EL (cell line): ENCODE results near the gene EPHB4.
A peak's percentile ranks its signal among the peaks of the same experiment; 100 is the strongest.
"Not testable (repeated sequence)": the region's sequence is repeated elsewhere in the genome, so short reads cannot be mapped to it uniquely, and the experiment has no call there.

Experiments
- DNase-seq: peaks from one replicate; pipeline ENCODE4 v3.0.0-alpha.2; 2016

The EPHB4 gene

DNA sequence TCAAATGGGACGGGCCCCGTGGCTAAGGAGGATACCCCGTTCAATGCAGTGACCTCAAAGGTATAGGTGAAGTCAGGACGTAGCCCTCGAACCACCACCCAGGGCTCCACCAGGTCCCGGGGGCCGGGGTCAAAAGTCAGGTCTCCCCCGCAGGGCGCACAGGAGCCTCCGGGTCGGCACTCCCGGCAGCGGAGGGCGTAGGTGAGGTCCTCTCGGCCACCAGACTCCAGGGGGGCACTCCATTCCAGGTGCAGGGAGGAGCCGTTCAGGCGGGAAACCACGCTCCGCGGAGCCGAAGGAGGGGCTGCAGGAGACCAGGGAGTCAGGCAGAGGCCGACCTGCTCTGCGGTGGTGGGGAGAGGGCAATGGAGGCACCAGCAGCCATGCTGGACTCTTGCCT, 7.7 kb downstream of the EPHB4 start:
- no peak for DNase-seq

DNA sequence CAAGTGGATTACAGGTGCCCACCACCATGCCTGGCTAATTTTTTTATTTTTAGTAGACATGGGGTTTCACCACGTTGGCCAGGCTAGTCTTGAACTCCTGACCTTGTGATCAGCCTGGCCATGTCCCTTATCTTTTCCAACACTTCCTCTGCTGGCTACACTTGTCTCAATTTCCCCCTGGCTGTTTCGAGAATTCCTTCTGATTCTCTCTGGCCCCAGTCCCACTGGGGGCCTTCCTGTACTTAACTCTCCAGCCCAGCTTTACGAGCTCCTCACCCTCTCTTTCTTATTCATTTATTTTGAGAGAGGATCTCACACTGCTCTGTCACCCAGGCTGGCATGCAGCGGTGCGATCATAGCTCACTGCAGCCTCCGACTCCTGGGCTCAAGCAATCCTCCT, 8.5 kb downstream of the EPHB4 start:
- DNase-seq: no peak

DNA sequence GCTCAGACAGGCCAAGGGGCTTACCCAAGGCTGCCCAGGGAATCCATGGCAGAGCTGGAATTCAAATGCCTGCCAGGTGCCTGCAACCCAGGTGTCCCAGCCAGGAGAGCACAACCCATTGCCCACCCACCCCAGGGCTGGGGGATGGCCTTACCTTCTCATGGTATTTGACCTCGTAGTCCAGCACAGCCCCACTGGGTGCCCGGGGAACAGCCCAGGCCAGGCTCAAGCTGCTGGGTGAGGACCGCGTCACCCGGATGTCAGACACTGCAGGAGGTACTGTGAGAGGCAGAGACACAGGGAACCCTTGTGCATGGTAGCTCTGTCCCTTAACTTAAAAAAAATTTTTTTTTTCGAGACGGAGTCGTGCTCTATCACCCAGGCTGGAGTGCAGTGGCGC, 9.0 kb downstream of the EPHB4 start:
- DNase-seq: no peak

DNA sequence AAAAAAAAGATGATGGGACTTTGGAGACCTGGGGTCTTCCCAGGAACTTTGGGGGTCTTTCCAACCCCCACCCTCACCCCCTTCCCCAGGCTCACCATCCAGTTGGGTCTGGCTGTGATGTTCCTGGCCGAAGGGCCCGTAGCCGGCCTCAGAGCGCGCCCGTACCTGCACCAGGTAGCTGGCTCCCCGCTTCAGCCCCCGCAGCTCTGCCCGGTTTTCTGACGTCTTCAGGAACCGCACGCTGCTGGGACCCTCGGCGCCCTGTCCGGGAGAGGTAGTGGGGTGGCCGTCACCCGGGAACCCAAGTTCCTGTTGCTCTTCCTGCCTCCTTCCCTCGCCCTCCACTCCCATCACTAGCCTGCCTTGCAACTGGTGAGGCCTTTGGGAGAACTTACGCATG, 10.2 kb downstream of the EPHB4 start:
- DNase-seq: no peak

DNA sequence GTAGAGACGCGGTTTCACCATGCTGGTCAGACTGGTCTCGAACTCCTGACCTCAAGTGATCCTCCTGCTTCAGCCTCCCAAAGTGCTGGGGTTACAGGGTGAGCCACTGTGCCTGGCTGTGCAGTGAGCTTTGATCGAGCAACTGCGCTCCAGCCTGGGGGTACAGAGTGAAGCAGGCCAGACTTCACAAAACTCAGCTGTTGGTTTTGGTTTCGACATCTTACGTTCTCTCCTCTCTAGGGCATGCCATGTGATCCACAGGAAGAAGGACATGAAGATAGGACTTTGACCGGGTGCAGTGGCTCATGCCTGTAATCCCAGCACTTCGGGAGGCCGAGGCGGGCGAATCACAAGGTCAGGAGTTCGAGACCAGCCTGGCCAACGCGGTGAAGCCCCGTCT, 10.8 kb downstream of the EPHB4 start:
- not testable (repeated sequence) for DNase-seq

DNA sequence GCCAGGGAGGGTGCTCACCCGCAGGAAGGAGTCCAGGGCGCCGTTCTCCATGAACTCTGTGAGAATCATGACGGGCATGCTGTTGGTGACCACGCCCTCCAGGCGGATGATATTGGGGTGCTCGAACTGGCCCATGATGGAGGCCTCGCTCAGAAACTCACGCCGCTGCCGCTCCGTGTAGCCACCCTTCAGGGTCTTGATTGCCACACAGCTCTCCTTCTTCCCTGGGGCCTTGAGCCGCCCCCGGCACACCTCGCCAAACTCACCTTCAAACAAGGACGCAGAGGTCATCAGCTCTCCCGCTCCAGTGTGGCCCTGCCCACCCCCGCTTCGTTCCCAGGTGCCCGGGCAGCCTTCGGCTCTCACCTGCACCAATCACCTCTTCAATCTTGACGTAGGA, 14.6 kb downstream of the EPHB4 start:
- DNase-seq: no peak

DNA sequence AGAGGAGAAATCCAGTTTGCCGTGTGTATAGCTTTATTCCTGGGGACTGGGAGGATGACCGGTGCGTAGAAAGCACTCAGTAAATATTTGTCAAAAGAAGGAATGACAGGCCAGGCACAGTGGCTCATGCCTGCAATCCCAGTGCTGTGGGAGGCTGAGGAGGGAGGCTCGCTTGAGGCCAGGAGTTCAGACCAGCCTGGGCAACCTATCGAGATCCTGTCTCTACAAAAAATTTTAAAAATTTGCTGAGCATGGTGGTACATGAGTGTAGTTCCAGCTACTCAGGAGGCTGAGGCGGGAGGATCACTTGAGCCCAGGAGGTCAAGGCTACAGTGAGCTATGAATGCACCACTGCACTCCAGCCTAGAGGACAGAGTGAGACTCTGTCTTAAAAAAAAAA, 15.8 kb downstream of the EPHB4 start:
- no peak for DNase-seq

DNA sequence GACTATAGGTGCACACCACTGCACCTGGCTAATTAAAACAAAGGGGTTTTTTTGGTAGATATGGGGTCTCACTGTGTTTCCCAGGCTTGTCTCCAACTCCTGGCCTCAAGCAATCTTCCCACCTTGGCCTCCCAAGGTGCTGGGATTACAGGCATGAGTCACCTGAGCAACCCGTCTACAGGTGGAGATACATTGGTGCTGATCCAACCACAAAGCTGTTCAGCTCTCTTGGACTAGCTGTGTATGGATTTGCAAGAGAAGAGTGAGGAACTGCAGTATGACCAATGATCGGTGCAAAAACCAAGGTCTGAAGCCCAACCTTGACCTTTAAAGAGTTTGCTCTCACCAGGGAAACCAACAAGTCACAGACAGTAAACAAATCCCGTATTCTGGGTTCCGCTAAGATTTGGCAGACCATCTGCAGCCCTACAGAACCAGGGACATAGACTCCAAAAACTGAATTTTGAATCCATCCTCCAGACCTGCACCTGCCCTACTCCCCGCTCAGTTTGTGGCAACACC, 18.9 kb downstream of the EPHB4 start:
- no peak for DNase-seq

DNA sequence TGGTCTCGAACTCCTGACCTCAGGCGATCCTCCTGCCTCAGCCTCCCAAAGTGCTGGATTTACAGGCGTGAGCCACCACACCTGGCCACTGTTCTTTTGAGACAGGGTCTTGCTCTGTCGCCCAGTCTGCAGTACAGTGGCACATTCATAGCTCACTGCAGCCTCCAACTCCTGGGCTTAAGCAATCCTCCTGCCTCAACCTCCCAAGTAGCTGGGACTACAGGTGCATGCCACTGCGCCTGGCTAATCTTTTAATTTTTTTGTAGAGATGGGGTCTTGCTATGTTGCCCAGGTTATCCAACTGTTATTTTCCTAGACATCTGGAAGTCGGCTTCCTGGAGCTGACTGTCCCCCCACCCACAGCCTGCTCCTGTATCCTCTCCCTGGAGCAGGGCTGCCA, 20.4 kb downstream of the EPHB4 start:
- DNase-seq: not testable (repeated sequence)

DNA sequence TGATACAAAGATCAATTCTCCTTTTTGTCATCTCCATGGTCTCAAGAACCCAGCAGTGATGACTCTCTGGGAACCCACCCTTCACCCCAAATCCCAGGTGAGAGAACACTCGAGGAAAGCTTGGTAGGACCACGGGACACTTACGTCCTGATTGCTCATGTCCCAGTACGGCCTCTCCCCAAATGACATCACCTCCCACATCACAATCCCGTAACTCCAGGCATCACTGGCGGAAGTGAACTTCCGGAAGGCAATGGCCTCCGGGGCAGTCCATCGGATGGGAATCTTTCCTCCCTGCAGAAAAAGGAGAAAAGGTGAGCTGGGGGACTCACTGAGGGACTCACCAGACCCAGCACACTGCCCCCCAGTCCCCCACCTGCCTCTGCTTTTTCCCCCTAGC, 21.0 kb downstream of the EPHB4 start:
- no peak for DNase-seq

DNA sequence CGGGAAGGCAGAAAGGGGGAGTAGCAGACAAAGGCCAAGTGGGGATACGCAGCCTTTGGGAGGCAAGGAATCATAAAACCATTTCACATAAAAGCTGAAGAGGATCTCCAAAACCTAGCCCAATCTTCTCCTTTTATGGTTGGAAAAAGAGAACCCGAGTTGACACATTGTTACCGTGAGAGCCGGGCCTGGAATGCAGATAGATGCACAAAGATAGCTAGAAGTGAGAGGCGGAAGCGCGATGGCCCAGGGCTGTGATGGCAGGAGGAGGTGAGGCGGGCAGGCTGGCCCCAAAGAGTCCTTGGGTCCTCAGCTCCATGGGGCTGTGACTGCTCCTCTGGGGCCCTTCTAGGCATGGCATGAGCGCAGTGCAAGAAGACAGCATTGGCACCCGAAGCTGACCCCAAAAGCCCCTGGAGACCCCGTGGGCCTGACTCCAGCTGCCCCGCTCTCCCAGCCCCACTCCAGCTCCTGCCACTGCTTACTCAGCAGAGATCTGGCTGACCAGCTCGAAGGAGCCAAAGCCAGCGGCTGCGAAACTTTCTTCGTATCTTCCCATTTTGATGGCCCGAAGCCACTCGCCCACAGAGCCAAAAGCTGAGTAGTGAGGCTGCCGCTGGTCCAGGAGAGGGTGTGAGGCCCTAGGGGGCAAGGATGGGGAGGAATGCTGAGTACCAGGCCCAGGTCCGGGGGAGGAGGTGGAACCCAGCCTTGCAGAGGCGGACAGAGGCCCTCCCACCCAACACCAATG, 22.5 kb downstream of the EPHB4 start:
- DNase-seq: no peak

DNA sequence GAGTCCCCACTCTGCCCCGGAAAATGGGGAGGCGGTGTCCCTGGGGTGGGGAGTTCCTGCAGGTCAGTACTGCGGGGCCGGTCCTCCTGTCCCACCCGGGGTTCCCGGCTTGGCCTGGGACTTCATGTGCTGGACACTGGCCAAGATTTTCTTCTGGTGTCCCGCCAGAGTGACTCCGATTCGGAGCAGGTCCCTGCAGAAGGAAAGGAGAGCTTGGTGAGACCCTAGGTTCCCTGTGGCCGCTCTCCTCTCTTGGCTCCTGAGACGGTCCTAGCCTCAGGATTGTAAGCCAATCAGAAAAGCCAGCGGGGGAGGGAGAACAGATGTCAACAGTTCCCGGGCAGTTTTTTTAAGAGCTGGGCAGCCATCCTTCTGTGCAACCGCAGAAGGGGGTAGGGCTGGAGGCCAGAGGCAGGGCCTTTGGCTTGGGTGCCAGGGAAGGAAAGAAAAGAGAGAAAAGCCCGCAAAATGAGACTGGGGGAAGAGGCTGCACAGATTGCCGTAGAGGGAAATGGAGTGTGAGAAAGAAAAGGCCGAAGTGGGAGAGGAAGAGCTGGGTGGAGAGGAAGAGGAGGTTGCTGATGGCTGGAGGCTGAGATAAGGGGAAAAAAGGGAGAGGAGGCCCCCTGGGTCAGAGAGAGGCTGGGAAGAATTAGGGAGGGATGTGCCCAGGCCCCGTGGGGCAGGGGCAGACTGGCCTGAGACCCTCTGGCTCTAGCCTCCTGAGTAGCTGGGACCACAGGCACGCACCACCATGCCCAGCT, 23.7 kb downstream of the EPHB4 start:
- DNase-seq: peak; percentile 90

DNA sequence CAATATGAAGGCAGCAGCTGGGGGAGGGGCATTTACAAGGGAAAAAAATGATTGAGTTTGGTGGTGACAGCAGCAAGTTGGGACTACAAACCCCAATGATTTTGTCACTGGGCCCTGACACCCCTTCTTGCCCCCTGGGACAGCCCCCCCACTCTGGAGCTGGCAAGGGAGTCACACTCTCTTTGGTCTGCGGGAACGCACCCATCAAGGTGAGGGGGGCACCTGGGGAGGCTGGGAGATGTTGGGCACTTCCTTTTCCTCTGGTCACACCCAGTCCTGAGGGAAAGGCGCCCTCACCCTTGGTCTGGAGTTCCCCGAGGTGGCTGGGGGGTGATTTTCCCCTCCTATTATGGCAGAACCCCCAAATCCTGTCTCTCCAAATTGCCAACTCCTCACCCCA, 24.4 kb downstream of the EPHB4 start:
- no peak for DNase-seq

DNA sequence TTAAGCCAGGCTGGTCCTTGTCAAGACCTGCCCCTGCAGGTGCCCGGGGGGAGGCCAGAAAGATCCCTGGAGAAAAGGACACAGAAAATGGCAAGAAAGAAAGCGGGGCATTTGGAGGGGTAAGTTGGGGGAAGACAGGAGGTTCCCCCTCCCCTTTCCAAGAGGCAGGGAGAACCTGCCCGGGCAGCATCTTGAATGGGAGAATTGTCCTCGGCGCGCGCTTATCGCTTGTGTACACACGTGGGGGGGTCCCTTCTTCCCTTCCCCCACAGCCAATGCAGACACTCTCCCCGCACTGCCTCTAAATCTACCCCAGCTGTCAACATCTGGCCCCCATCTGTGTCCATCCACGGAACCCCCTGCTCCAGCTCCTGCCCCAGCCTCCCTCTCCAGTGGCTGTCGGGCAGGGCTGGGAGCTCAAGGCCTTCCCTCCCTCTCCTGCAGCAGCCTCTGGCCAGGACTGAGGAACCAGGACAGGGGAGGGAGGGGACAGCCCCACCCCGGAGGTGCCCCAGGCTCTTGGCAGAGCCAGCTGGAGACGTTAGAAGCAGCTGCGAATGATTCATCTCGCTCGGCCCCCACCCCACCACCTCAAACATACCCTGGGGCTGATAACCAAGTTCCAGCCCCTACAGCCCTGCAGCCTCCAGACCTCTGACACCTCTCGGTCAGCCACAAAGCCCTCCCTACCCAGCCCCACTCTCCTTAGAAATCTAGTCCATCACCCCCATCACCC, 25.3 kb downstream of the EPHB4 start:
- DNase-seq: peak; percentile 99

DNA sequence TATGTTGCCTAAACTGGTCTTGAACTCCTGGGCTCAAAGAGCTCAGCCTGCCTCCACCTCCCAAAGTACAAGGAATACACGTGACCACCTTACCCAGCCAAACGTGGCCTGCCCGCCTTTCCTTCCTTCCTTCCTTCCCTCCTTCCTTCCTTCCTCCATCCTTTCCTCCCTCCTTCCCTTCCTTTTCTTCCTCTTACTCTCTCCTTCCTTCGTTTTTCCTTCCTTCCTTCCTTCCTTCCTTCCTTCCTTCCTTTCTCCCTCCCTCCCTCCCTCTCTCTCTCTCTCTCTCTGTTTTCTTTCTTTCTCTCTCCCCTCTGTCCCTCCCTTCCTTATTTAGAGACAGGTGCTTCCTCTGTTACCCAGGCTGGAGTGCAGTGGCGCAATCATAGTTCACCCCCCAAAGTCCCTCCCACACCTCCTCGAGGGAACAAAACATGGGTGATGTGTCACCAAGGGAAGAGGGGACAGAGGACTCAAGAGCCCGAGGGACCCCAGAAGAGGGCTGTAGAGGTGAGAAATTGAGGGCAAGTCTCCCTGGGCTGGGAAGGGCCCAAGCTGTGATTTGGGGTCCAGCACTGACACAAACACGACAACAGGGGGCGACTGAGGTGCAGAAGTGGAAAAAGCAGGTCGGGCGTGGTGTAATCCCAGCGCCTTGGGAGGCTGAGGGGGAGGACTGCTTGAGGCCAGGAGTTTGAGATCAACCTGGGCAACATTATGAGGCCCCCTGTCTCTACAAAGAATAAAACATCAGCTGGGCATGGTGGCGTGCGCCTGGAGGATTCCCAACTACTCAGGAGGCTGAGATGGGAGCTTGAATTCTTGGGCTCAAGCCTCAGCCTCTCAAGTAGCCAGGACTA, 28.1 kb downstream of the EPHB4 start:
- peak; percentile 70 for DNase-seq

DNA sequence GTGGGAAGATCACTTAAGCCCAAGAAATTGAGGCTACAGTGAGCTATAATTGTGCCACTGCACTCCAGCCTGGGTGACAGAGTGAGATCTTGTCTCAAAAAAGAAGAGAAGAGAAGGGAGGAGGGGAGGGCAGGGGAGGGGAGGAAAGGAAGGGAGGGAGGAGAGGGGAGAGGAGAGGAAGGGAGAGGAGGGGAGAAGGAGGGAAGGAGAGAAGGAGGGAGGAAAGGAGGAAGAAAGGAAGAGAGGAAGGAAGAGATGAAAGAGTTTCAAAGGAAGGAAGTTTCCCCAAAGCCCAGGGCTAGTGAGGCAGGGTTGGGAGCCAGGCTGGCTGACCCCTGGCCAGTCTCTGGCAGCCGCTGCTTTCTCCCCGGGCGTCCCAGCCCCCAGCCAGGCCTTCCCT, 32.6 kb downstream of the EPHB4 start:
- no peak for DNase-seq

DNA sequence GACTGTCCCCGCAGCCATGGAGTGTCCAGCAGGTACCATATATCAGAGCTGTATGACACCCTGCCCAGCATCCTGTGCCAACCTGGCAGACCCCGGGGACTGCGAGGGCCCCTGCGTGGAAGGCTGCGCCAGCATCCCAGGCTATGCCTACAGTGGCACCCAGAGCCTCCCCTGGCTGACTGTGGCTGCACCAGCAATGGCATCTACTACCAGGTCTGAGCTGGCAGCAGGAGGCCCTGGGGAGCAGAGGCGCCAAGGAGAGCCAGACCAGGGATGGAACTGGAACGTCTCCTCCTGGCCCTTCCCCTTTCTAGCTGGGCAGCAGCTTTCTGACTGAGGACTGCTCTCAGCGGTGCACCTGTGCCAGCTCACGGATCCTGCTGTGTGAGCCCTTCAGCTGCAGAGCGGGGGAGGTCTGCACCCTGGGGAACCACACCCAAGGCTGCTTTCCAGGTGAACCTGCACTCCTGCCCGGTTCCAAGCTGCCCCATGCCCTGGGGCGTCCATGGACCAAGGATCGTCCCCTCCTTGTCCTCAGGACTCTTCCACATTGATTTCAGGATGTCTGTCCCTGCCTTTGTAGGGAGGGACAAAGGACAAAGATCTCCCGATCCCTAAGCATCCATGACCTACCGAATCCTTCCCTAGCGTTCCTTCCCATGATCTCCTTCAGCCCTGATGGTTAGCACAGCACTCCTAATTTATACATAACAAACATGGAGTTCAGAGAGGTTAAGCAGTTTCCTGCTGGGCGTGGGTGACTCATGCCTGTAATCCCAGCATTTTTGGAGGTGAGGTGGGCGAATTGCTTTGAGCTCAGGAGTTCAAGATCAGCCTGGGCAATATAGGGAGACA, 33.3 kb downstream of the EPHB4 start:
- peak; percentile 50 for DNase-seq

DNA sequence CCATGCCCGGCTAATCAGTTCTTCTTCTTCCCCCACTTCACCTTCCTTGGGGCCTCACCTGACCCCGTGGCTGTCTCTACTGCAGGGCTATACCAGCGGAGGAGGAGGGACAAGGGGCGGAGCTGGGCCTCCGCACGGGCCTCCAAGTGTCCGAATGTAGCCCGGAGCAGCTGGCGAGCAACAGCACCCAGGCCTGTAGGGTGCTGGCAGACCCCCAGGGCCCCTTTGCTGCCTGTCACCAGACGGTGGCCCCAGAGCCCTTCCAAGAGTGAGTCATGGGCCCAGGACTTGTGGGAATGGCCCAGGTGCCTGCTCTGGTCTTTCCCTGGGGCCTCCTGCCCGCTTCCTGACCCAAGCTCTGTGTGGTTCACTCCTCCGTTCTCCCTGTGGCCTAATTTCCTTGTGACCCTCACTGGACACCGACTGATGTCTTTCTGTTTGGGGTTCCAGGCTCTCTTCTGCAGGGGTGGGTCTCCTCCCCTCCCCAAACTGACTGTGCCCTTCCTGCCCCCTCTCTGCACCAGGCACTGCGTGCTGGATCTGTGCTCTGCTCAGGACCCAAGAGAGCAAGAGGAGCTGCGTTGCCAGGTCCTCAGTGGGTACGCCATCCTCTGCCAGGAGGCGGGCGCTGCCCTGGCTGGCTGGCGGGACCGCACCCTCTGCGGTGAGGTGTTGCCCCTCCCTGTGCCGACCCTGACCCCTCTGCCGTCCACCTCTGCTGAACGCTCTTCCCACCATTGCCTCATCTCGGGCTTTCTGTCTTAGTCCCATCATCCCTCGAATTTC, 35.2 kb downstream of the EPHB4 start:
- DNase-seq: no peak

DNA sequence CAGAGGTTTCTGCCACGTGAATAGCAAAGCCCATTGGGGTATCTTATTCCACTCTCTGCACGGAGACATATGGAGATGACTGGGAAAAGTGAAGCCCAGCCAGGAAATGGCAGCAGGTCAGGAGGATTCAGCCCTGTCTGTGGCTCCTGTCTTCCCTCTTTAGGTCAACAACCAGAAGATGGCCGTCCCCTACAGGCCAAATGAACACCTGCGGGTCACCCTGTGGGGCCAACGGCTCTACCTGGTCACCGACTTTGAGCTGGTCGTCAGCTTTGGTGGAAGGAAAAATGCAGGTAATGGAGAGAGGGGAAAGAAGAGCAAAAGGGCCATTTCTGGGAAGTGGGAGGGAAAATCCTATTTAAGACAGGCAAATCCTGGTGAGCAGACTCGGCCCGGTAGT, 38.3 kb downstream of the EPHB4 start:
- DNase-seq: no peak

DNA sequence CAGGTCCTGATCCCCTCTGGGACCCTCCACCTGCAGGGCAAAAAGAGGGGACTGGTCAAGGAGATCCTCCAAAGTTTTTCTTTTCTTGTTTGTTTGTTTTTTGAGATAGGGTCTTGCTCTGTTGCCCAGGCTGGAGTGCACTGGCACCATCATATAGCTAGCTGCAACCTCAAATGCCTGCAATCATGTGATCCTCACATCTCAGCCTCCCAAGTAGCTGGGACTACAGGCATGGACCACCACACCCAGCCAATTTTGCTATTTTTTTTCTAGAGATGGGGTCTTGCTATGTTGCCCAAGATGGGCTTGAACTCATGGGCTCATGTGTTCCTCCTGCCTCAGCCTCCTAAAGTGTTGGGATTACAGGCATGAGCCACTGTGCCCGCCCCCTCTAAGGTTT, 41.0 kb downstream of the EPHB4 start:
- no peak for DNase-seq

DNA sequence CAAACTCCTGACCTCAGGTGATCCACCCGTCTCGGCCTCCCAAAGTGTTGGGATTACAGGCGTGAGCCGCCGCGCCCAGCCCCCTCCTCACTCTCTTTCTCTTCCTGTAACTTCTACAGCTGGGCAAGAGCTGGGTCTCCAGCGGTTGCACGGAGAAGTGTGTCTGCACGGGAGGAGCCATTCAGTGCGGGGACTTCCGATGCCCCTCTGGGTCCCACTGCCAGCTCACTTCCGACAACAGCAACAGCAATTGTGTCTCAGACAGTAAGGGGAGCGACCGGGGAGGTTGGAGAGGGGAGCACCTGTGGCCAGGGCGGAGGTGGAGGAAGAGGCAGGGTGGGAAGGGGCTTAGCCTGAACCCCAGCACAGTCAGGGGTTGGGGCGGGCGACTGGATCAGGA, 41.4 kb downstream of the EPHB4 start:
- no peak for DNase-seq
